Hepatic stellate cell (primary cell): ENCODE data around the gene KLHDC10.
A peak's percentile ranks its signal among the peaks of the same experiment; 100 is the strongest.
"Not testable (repeated sequence)": the region's sequence is repeated elsewhere in the genome, so short reads cannot be mapped to it uniquely, and the experiment has no call there.

Experiments
- DNase-seq: peaks from one replicate; pipeline ENCODE4 v3.0.0; 2011; ENCODE audit warnings: low spot score

KLHDC10 gene

GRCh38 chr7:130141884-130142653 lies 71.7 kb downstream of the KLHDC10 start:
- no peak for DNase-seq

- no peak for DNase-seq
Observed at GRCh38 chr7:130142654-130143333, 72.5 kb downstream of the KLHDC10 start.

GRCh38 chr7:130143334-130143732 lies 73.0 kb downstream of the KLHDC10 start:
- DNase-seq, result no peak

- no peak for DNase-seq
Observed at GRCh38 chr7:130143986-130144311, 73.6 kb downstream of the KLHDC10 start.

GRCh38 chr7:130144312-130145171 lies 74.2 kb downstream of the KLHDC10 start:
- peak; percentile 78 for DNase-seq

- no peak for DNase-seq
Observed at GRCh38 chr7:130145424-130146100, 75.2 kb downstream of the KLHDC10 start.

GRCh38 chr7:130146142-130146541 lies 75.8 kb downstream of the KLHDC10 start:
- not testable (repeated sequence) for DNase-seq

GRCh38 chr7:130146693-130147405 lies 76.5 kb downstream of the KLHDC10 start:
- no peak for DNase-seq

- no peak for DNase-seq
Observed at GRCh38 chr7:130147710-130148325, 77.5 kb downstream of the KLHDC10 start.

- DNase-seq, result no peak
Observed at GRCh38 chr7:130148561-130148960, 78.2 kb downstream of the KLHDC10 start.

GRCh38 chr7:130149281-130150139 lies 79.2 kb downstream of the KLHDC10 start:
- DNase-seq, result no peak

GRCh38 chr7:130150587-130150986 lies 80.3 kb downstream of the KLHDC10 start:
- DNase-seq, result no peak

- no peak for DNase-seq
Observed at GRCh38 chr7:130151591-130152492, 81.5 kb downstream of the KLHDC10 start.

- DNase-seq, result peak; percentile 47
Observed at GRCh38 chr7:130152493-130153210, 82.3 kb downstream of the KLHDC10 start.

GRCh38 chr7:130153211-130153908 lies 83.0 kb downstream of the KLHDC10 start:
- no peak for DNase-seq

- no peak for DNase-seq
Observed at GRCh38 chr7:130154131-130154500, 83.8 kb downstream of the KLHDC10 start.

GRCh38 chr7:130154501-130155317 lies 84.4 kb downstream of the KLHDC10 start:
- DNase-seq, result no peak
